KBM-7 (cell line): ENCODE measurements around the gene HPX.

ENCODE experiments used
- DNase-seq: peaks from one replicate; pipeline ENCODE4 v3.0.0-alpha.2; 2015
- in situ Hi-C: fragments of 300-500 bp; cut with MboI; formaldehyde crosslinking; loops from 2 replicates; pipeline ENCODE4 v1.14.3; 2020; ENCODE audit warnings: low sequenced_read_pairs, low pct_unique_long_range_greater_than_20kb, mixed read lengths

The HPX gene, protein sequence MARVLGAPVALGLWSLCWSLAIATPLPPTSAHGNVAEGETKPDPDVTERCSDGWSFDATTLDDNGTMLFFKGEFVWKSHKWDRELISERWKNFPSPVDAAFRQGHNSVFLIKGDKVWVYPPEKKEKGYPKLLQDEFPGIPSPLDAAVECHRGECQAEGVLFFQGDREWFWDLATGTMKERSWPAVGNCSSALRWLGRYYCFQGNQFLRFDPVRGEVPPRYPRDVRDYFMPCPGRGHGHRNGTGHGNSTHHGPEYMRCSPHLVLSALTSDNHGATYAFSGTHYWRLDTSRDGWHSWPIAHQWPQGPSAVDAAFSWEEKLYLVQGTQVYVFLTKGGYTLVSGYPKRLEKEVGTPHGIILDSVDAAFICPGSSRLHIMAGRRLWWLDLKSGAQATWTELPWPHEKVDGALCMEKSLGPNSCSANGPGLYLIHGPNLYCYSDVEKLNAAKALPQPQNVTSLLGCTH

DNA sequence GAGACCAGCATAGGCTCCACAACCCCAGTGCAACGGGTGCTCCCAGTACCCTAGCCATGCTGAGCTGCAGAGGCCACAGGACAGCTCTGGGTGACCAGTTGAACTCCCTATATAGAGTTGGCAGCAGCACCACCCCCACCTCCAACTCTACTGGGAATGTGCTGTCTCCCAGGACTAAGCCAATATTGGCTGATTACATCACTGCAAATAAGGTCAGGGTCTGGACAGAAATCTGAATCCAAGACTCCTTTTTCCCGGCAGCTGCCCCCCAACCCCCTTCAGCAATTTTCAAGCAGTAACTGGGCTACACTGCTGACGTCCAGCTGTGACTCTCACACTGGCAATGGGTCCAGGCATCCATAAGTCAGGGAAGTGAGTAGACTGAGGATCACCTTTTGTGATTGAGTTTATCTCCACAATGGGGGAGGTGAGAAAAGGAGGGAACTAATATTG lies at the start of gene HPX:
Gene HPX (minus strand): TSS at position 82 of the 453 bp plus-strand sequence. CDS start 24 bp downstream, at position 58.
- DNase-seq = no peak
- in situ Hi-C loops = no loop called here

GRCh38 chr11:6489306-6489705 lies 48.5 kb upstream of the HPX start:
- in situ Hi-C loops = no loop called here
- no peak for DNase-seq

DNA sequence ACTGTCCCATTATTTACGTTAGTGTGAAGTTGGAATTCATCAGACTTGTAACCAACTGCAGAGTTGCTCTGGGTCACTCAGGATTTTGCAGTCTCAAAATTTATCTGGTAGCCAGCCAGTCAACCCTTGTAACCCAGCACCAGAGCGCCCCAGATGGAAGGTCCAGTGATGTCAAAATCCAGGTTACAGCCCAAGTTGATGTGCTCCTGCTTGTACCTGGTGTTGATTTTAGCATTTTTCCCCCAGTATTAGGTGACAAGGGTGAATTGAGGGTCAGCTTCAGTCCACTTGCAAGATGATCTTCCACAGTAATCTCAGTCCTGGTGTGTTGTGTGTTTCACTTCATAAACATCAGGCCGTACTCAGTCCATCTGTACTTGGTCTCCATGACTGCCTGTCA lies 48.0 kb upstream of the HPX start:
- DNase-seq = no peak
- in situ Hi-C loops = no loop called here

DNA sequence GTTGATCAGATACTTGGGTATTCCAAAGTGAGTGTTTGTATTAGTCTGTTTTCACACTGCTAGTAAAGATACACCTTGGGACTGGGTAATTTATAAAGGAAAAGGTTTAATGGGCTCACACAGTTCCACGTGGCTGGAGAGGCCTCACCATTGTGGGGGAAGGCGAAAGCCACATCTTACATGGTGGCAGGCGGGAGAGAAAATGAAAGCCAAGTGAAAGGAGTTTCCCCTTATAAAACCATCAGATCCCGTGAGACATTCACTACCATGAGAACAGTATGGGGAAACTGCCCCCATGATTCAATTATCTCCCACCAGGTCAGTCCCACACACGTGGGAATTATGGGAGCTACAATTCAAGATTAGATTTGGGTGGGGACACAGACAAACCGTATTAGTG lies 47.6 kb upstream of the HPX start:
- in situ Hi-C loops = no loop called here

DNA sequence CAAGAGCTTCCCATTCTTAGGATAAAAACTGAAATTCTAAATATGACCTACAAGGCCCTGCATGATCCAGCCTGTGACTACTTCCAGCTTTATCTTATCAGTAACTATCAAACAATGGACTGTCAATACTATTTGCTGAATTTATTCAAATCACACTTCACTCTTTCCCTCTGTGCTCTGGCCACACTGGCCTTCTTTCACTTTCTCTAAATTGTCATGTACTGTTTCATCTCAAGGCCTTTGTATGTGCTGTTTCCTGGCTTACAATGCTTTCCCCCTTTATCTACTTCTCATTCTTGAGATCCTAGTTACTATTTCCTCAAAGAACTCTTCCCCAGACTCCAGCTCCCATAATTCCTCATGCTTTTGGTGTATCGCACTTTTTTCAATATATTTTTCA lies 46.2 kb upstream of the HPX start:
- in situ Hi-C loops = no loop called here
- no peak for DNase-seq

More for the DNA sequence above, 47.6 kb upstream of the HPX start:
- no peak for DNase-seq

DNA sequence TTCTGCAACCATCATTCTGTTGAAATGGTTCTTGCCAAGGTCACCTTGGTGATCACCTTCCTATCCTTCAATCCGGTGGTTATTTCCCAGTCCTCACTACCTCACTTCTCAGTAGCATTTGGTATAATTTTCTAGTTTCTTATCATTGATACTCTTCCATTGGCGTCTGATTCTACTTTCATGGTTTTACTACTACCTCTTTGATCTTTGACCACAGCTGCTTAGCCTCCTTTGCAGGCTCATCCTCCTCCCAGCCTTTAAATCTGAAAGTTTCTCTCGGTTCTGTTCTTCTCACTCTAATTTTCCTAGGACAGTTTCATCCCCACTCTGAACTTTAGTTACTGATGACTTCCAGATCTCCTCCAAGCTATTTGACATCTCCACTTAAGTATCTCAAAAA lies 45.5 kb upstream of the HPX start:
- no peak for DNase-seq
- in situ Hi-C loops = no loop called here

DNA sequence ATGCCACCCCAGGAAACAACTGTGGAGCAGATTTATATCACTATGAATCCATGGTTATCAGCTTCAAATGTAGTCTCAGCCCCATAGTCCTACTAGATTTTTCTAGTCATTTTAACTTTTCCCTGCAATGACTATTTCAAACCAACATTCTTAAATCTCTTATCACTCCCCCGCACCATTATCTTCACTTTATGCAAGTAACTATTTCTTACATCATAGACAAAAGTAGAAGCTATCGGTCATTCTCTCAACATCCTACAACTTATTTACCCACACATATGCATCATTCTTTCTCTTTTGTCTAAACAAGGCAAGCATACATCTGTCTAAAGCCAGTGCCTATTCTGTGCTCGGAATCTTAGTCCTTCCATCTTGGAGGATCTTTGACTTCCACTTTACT lies 44.9 kb upstream of the HPX start:
- no peak for DNase-seq
- in situ Hi-C loops = no loop called here

DNA sequence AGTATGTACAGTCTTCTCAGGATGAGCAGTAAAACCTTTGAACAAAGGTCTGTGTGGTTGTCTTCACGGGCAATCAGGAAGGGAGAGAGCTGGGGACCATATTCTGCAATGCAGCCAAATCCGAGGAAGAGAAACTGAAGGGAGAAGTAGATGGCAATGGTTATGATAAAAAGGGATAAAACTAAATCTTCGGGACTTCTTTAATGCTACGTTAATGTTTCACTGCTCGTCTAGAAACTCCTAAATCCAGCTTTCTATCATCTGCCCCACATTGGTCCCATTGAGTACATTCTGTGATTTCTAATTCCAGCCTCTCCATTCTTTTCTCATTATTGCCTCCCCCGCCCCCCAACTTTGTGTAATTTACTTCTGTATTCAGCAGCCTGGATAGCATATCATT lies 42.2 kb upstream of the HPX start:
- in situ Hi-C loops = no loop called here
- no peak for DNase-seq

GRCh38 chr11:6482441-6482840 lies 41.7 kb upstream of the HPX start:
- in situ Hi-C loops = no loop called here
- no peak for DNase-seq

DNA sequence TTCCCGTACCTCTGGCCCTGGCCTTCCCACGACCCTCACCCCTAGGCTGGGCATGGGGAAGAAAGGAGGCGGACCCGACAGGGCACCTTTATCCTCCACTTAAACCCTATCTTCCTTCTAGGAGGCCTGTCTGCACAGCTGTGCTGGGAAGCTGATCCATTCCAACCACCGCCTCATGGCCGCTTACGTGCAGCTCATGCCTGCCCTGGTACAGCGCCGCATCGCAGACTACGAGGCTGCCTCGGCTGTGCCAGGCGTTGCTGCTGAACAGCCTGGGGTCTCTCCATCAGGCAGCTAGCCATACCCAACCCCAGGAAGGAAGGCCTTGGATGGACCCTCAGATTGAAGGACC lies 41.1 kb upstream of the HPX start:
- in situ Hi-C loops = no loop called here
- no peak for DNase-seq

DNA sequence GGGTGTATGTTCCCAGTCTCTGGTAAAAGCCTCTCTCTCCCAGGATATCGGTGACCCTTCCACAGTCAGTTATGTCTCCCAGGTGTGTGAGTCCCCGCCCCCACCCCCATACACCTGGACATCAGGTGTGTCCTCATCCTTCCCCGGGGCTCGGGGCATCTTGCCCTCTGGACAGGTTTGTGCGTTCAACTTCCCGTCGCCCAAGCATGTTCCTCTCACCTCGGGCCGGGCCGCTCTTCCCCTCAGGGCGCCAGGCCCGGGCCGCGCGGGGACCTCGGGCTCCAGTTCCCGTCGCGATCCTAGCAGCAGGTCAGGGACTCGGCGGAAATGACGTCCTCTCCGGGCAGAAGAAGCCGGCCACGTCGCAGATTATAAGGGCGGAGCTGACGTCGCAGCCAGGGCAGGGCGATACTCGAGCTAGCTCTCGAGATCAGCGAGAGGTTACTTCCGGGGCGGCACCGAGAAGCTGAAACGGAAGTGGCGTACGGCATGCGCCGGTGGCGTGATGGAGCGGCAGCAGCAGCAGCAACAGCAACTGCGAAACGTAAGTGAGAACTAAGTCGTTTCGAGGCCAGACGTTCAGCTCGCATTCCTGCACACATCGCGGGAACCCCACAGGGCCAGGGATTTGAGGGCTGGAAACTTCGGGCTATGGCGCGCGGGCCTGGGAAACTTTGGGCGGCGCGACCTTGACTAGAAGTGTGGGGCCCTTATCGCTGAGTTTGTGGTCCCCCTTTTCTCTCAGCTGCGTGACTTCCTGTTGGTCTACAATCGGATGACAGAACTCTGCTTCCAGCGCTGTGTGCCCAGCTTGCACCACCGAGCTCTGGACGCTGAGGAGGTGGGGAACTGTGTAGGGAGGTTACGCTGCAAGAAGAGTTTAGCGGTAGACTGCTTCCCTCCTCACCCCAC lies 40.5 kb upstream of the HPX start, which contains the start of the genes ARFIP2 and TIMM10B:
Gene ARFIP2 (minus strand): TSS at position 320 of the 912 bp plus-strand sequence. CDS start 910 bp downstream, outside the sequence.
Gene TIMM10B (plus strand): TSS at position 490 of the 912 bp plus-strand sequence. CDS start 16 bp downstream, at position 506.
- DNase-seq = peak; percentile 98
- in situ Hi-C loops = no loop called here

DNA sequence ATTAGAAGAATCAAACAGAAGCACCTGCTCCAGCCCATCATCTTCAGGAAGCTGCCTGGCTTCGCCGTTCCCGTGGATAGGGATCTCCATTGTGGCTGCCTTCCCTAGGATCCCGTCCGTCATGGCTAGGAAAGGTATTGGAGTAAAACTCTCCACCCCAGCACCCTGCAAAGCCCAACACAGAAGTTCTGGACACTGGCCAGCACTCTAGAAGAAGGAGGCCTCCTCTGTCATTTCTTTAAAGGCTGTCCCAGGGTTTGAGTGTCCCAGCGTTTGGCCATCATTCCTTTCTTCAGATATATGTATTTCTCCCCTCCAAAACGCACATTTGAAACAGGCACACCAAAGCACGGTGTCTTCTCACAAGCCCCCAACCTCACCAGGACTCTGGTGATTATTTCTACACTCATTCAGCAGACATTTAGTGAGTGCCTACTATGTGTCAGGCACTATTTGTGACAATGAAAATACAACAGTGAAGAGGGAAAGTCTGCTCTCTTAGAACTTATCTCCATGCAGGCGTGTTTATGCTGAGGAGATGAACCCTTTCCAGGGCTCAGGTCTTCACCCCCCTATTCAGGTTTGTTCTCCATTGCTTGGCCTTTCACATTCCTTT lies 39.6 kb upstream of the HPX start:
- in situ Hi-C loops = no loop called here
- no peak for DNase-seq

DNA sequence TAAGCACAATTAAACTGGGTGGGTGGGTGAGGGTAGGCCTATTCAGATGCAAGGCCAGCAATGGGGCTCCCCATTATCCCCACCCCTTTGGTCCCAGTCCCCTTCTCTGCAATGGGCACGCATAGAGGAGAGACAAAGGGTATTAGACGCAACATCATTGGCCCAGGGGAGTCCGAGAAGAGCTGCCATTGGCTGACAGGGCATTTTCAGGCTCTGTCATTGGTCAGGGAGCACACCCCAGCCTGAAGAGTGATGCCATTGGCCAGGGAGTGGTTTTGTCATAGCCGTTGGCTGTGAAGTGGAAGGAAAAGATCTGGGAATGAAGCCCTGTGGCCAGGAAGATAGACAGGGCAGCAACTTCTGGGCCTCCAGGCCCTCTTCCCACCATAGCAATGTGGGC lies 35.8 kb upstream of the HPX start:
- DNase-seq = no peak
- in situ Hi-C loops = no loop called here

- peak; percentile 43 for DNase-seq
Measured at GRCh38 chr11:6475936-6476335, 35.1 kb upstream of the HPX start.

GRCh38 chr11:6474806-6475500 lies 34.2 kb upstream of the HPX start:
- in situ Hi-C loops = no loop called here

More at GRCh38 chr11:6475936-6476335, 35.1 kb upstream of the HPX start:
- in situ Hi-C loops = no loop called here

DNA sequence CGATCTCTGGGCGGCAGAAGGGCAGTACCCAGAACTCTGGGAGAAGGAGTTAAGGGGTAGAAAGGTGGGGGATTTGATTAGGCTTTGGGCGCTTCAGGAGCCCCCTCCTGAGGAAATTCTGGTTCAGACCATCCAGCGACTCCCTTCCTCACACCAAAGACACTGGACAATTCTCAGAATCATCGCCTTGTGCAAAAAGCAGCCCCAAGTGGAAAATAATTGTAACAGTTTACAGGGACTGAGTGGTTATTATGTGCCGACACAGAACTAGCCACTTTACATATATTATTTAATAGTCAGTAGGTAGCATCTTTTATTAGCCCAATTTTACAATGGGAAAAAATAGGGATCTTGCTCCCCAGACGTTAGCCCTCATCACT lies 33.6 kb upstream of the HPX start:
- in situ Hi-C loops = no loop called here
- DNase-seq = no peak

More at GRCh38 chr11:6474806-6475500, 34.2 kb upstream of the HPX start:
- DNase-seq = no peak

DNA sequence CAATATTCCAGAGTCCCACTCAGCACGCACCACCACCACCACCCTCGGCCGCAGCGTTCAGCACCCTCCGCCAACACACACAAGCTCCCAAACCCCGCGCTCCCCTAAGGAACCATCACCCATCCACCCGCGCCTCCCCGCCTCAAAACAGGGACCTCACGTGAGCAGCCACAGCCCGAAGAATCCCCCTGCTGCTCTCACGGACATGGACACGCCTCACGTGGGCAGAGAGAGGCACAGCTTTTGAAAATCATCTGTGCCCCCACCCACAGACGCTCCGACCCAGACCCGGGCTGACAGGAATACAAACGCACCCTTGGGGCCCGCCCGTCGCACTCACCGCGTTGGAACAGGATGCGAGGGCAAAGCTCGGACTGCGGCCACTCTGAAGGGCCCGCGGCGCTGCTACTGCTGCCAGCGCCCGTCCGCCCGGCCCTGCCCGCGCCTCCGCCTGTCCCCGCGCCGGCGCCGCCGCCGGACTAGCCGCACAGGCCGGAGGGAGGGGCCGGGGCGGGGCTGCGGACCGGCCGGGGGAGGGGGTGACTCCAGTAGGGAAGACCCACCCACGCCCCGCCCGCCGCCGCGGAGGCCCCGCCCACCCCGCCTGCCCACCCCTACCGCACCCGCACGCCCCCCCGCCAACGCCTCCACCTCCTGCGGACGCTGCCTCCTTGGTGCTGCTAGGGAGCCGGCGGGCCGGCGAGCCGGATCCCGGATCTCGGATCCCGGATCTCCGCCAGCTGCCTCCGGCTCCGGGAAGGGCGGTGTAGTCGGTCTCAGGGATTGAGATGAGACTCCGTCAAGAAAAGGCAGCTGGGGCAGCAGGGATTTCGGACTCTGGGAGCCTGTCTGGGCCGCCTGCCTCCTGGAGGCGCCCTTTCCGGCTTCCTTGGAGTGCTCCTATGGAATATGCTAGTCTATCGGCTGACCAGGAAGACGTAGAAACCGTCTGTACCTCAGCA lies 32.9 kb upstream of the HPX start, which contains the start of gene TRIM3:
Gene TRIM3 (minus strand): TSS at position 491 of the 962 bp plus-strand sequence. CDS start 8,246 bp downstream, outside the sequence.
- peak; percentile 57 for DNase-seq
- in situ Hi-C loops = no loop called here

DNA sequence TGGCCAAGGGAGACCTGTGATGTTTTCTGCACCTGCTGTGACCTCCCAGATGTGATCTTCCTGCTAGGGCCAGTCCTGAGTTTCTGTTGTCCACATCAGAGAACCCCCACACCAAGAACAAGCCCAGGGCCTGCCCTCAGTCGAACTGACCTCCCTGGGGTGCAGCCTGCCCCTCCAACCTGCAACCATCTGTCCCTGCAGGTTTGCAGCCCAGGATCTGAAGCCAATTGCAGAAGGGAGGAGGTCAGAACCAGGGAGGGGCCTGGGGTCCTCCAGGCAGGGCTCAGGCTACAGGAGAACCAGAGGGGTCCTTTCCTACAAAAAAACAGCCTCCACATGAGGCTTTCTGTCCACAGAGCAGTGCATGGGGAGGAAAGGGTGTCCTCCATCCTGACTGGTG lies 32.1 kb upstream of the HPX start:
- no peak for DNase-seq
- in situ Hi-C loops = no loop called here
